ENCODE data around the gene IRX2. TPM values are rescaled to one million over a fixed set of nuclear protein-coding genes. Genes with fewer than 3 reads are reported as not detected.

The IRX2 gene
- total and polyA plus RNA-seq, 2 donors (not counting 3 experiments of a cell fraction or from before 2014, with no cell fraction given), result not detected

GRCh38 chr5:2741956-2742355 lies 9.5 kb downstream of the IRX2 start:
- Histone ChIP-seq H3K4me1 (ENCODE audit: control insufficient read depth, extremely low read depth, insufficient read depth, low read length) (no peaks in the 10 kb centered on the region), H4K20me1 (replicated peaks; ENCODE audit: control insufficient read depth, extremely low read depth, insufficient read depth, low read length) (no peaks in the 10 kb centered on the region), H3K9ac (replicated peaks; ENCODE audit: extremely low read depth, insufficient read depth, low read length) (no peak overlapping the region), H3K36me3 (ENCODE audit: control insufficient read depth in 2 of 2, extremely low read depth in 1 of 2, insufficient read depth in 2 of 2, low read length in 2 of 2) (no peaks in the 10 kb centered on the region), H3K4me2 (ENCODE audit: insufficient read depth, low read length) (no peak overlapping the region), H3K4me3 (replicated peaks in 1 of 3; ENCODE audit: insufficient read depth in 1 of 3, low read depth in 1 of 3, low read length in 3 of 3) (no peak overlapping the region), H3K9me1 (replicated peaks; ENCODE audit: control insufficient read depth, extremely low read depth, insufficient read depth, low read length) (no peaks in the 10 kb centered on the region), H3K79me2 (ENCODE audit: control insufficient read depth, insufficient read depth, low read length) (no peaks in the 10 kb centered on the region), H2AFZ (ENCODE audit: low read depth, low read length) (no peak overlapping the region), H3K27me3 (ENCODE audit: control insufficient read depth in 2 of 2, insufficient read depth in 2 of 2, low read length in 2 of 2) (peaks cover 31 to 72% of the 10 kb centered on the region in 2 experiments), H3K27ac (ENCODE audit: insufficient read depth, low read depth, low read length) (no peak overlapping the region), H3K9me3 (replicated peaks; ENCODE audit: control insufficient read depth, insufficient read depth, low read length) (no peaks in the 10 kb centered on the region)
- dilution Hi-C loops (cut with MboI; ENCODE audit: extremely low pct_ligation_motif_present, low sequenced_read_pairs) (no loop called here), intact Hi-C loops (cut with micrococcal nuclease) (loop anchor here (10.0 kb wide), 1 partner anchor 853 kb away; the partner anchor contains the start of gene IRX1)
- ChIA-PET POLR2A (no interaction called here), CTCF (no interaction called here)
- TF ChIP-seq GATA2 (IDR thresholded peaks at IDR 0.05; ENCODE audit: insufficient read depth, insufficient read length, low read depth, low read length), result no peak
- TF ChIP-seq POLR2AphosphoS5 (IDR thresholded peaks at IDR 0.05; ENCODE audit: insufficient read depth, low read depth, low read length), result no peak
- TF ChIP-seq MYC (IDR thresholded peaks at IDR 0.05; ENCODE audit: low read depth, low read length), result no peak
- no peak for TF ChIP-seq POLR2A (IDR thresholded peaks at IDR 0.05; ENCODE audit: low read depth, low read length)
- no peak for TF ChIP-seq EZH2 (IDR thresholded peaks at IDR 0.05; ENCODE audit: borderline replicate concordance, low read depth, low read length, severe bottlenecking)
- no peak for TF ChIP-seq CTCF (IDR thresholded peaks at IDR 0.05; ENCODE audit: extremely low read depth in 1 of 2, insufficient read depth in 1 of 2, low read depth in 1 of 2, low read length in 2 of 2)
- no TSS peak for BruUV-seq (replicated peaks)
- DNase-seq (ENCODE audit: low read depth, low spot score), result no peak
- FAIRE-seq, result no peak
